ENCODE results near the gene CHCHD1. TPM values are rescaled to one million over a fixed set of nuclear protein-coding genes. Genes with fewer than 3 reads are reported as not detected.
A peak's percentile ranks its signal among the peaks of the same experiment; 100 is the strongest.

The CHCHD1 gene
- total and polyA plus RNA-seq, 4 experiments from 2014 or later, result 21.8 to 56.0 (median 28.5) TPM

GRCh38 chr10:73763343-73763742 lies 18.5 kb upstream of the CHCHD1 start:
- H3K36me3 Mint-ChIP-seq, result peaks cover 69 to 89% of the 10 kb centered on the region in 2 donors
- peaks cover 0 to 2% (median 0%) of the 10 kb centered on the region in 8 donors for H3K9me3 Mint-ChIP-seq
- no peak overlapping the region for H3K4me3 ChIP-seq (ENCODE audit: low read length in 2 of 2)
- H3K27me3 ChIP-seq (ENCODE audit: insufficient read depth, low read length), result no peaks in the 10 kb centered on the region
- peaks cover 51% of the 10 kb centered on the region for H3K4me1 ChIP-seq (ENCODE audit: insufficient read depth, low read length)
- H3K27me3 Mint-ChIP-seq, result no peaks in the 10 kb centered on the region
- intact Hi-C loops (cut with micrococcal nuclease), result no loop called here
- H3K27ac Mint-ChIP-seq, result peak overlapping the region in 6 of 7 donors; percentile 73 to 92 (median 86)
- no peaks in the 10 kb centered on the region for H3K9me3 ChIP-seq (ENCODE audit: control insufficient read depth in 1 of 2, low read length in 2 of 2)
- CTCF ChIA-PET (ENCODE audit: partially characterized antibody), result interaction anchor here (1.2 to 11.0 kb wide), 4 partner anchors 8 to 19 kb away, joined by 3 to 101 read pairs (median 8); partner anchors contain the start of gene CHCHD1
- H3K4me3 Mint-ChIP-seq, result no peak overlapping the region
- H3K36me3 ChIP-seq (ENCODE audit: insufficient read depth, low read length), result peaks cover 70% of the 10 kb centered on the region
- peak in 2 of 5 donors; percentile 38 to 81 for DNase-seq
- peak overlapping the region; percentile 45 for H3K27ac ChIP-seq (ENCODE audit: low read depth, low read length)
- POLR2A ChIA-PET (ENCODE audit: partially characterized antibody), result interaction anchor here (1.0 to 6.4 kb wide), 3 partner anchors 9 to 22 kb away, joined by 3 to 73 read pairs (median 3); a partner anchor contains a TSS
- peaks cover 22 to 47% (median 34%) of the 10 kb centered on the region in 4 donors for H3K4me1 Mint-ChIP-seq

DNA sequence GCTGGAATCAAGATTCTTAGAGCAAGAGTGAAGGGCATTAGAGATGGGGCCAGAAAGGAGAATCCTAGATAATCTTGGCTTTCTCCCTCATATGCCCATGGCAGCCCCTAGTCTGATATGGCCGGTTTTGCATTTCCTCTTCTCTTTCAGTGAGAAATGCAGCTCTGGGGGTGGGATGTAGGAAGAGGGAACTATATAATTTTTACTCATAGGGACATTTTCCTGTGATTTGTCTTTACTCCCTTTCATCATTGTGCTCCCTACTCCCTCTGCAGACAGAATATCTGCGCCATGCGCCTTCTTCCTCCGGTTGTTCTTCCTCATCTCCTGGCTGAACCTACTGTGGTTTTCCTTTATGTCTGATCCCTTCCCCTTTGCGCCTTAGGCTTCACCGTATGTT lies 16.8 kb upstream of the CHCHD1 start:
- Mint-ChIP-seq H3K9me3 (peaks cover 0 to 2% (median 0%) of the 10 kb centered on the region in 8 donors), H3K27me3 (no peaks in the 10 kb centered on the region), H3K4me3 (peak overlapping the region in 1 of 8 donors; percentile 33), H3K4me1 (peaks cover 19 to 47% (median 33%) of the 10 kb centered on the region in 4 donors), H3K27ac (peak overlapping the region in 5 of 7 donors; percentile 31 to 87 (median 54)), H3K36me3 (peaks cover 75 to 91% of the 10 kb centered on the region in 2 donors)
- H3K27ac ChIP-seq (ENCODE audit: low read depth, low read length), result no peak overlapping the region
- no peaks in the 10 kb centered on the region for H3K9me3 ChIP-seq (ENCODE audit: control insufficient read depth in 1 of 2, low read length in 2 of 2)
- intact Hi-C loops (cut with micrococcal nuclease), result no loop called here
- H3K4me1 ChIP-seq (ENCODE audit: insufficient read depth, low read length), result peaks cover 47% of the 10 kb centered on the region
- DNase-seq, result no peak
- H3K4me3 ChIP-seq (ENCODE audit: low read length in 2 of 2), result no peak overlapping the region
- POLR2A ChIA-PET (ENCODE audit: partially characterized antibody), result no interaction called here
- H3K27me3 ChIP-seq (ENCODE audit: insufficient read depth, low read length), result no peaks in the 10 kb centered on the region
- CTCF ChIA-PET (ENCODE audit: partially characterized antibody), result interaction anchor here (0.6 to 11.0 kb wide), 3 partner anchors 9 to 24 kb away, joined by 3 to 101 read pairs (median 5); partner anchors contain the start of gene CHCHD1
- peaks cover 76% of the 10 kb centered on the region for H3K36me3 ChIP-seq (ENCODE audit: insufficient read depth, low read length)

DNA sequence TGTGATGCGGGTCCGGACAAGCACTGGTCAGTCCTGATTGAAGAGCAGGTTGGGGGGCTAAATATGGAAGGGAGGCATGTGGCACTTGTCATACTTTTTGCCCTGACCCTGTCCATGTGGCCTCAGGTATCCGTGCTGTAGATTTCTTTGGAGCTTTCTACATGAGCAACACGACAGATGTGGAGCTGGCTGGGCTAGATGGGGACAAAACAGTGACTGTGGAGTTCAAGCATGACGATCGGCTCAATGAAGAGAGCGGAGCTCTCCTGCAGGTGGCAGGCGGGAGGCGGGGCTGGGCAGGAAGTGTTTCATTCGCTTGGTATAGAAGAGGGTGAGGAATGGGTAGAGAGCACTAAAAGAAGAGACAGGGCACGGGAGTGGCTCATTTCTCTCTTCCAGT lies 13.0 kb upstream of the CHCHD1 start:
- H3K9me3 ChIP-seq (ENCODE audit: control insufficient read depth in 1 of 2, low read length in 2 of 2), result no peaks in the 10 kb centered on the region
- H3K36me3 ChIP-seq (ENCODE audit: insufficient read depth, low read length), result peaks cover 48% of the 10 kb centered on the region
- no peaks in the 10 kb centered on the region for H3K27me3 Mint-ChIP-seq
- no peak overlapping the region for H3K4me3 ChIP-seq (ENCODE audit: low read length in 2 of 2)
- intact Hi-C loops (cut with micrococcal nuclease), result no loop called here
- peaks cover 17 to 53% (median 29%) of the 10 kb centered on the region in 4 donors for H3K4me1 Mint-ChIP-seq
- H3K27me3 ChIP-seq (ENCODE audit: insufficient read depth, low read length), result no peaks in the 10 kb centered on the region
- H3K9me3 Mint-ChIP-seq, result peaks cover 0 to 2% (median 0%) of the 10 kb centered on the region in 8 donors
- POLR2A ChIA-PET (ENCODE audit: partially characterized antibody), result interaction anchor here (1.1 to 10.1 kb wide), 11 partner anchors 10 to 110 kb away, joined by 3 to 286 read pairs (median 6); partner anchors contain the start of genes CHCHD1, SEC24C and ZSWIM8
- CTCF ChIA-PET (ENCODE audit: partially characterized antibody), result interaction anchor here (1.0 to 11.0 kb wide), 10 partner anchors 11 to 110 kb away, joined by 3 to 101 read pairs (median 8); partner anchors contain the start of genes CHCHD1, SEC24C and ZSWIM8
- peak; percentile 67 to 79 (median 68) for DNase-seq
- peak overlapping the region in 6 of 8 donors; percentile 4 to 73 (median 40) for H3K4me3 Mint-ChIP-seq
- peak overlapping the region; percentile 42 to 87 (median 78) for H3K27ac Mint-ChIP-seq
- peaks cover 36% of the 10 kb centered on the region for H3K4me1 ChIP-seq (ENCODE audit: insufficient read depth, low read length)
- H3K36me3 Mint-ChIP-seq, result peaks cover 46 to 84% of the 10 kb centered on the region in 2 donors
- H3K27ac ChIP-seq (ENCODE audit: low read depth, low read length), result peak overlapping the region; percentile 50

- H3K4me3 ChIP-seq (ENCODE audit: low read length in 2 of 2), result no peak overlapping the region
- H3K27me3 Mint-ChIP-seq, result no peaks in the 10 kb centered on the region
- intact Hi-C loops (cut with micrococcal nuclease), result no loop called here
- no peak for DNase-seq
- ChIA-PET CTCF (ENCODE audit: partially characterized antibody) (interaction anchor here (1.0 to 11.0 kb wide), 8 partner anchors 11 to 110 kb away, joined by 3 to 101 read pairs (median 9); partner anchors contain the start of genes CHCHD1, SEC24C and ZSWIM8), POLR2A (ENCODE audit: partially characterized antibody) (interaction anchor here (1.1 to 10.1 kb wide), 12 partner anchors 9 to 110 kb away, joined by 3 to 286 read pairs (median 7); partner anchors contain the start of genes CHCHD1, SEC24C and ZSWIM8)
- peaks cover 46 to 82% of the 10 kb centered on the region in 2 donors for H3K36me3 Mint-ChIP-seq
- peaks cover 46% of the 10 kb centered on the region for H3K36me3 ChIP-seq (ENCODE audit: insufficient read depth, low read length)
- peaks cover 40% of the 10 kb centered on the region for H3K4me1 ChIP-seq (ENCODE audit: insufficient read depth, low read length)
- no peaks in the 10 kb centered on the region for H3K9me3 ChIP-seq (ENCODE audit: control insufficient read depth in 1 of 2, low read length in 2 of 2)
- peak overlapping the region; percentile 42 to 98 (median 83) for H3K27ac Mint-ChIP-seq
- peaks cover 21 to 58% (median 33%) of the 10 kb centered on the region in 4 donors for H3K4me1 Mint-ChIP-seq
- H3K4me3 Mint-ChIP-seq, result peak overlapping the region in 4 of 8 donors; percentile 4 to 73 (median 42)
- peaks cover 0 to 2% (median 0%) of the 10 kb centered on the region in 8 donors for H3K9me3 Mint-ChIP-seq
- H3K27me3 ChIP-seq (ENCODE audit: insufficient read depth, low read length), result no peaks in the 10 kb centered on the region
- peak overlapping the region; percentile 50 for H3K27ac ChIP-seq (ENCODE audit: low read depth, low read length)
Measured at GRCh38 chr10:73769396-73769795, 12.5 kb upstream of the CHCHD1 start.

- Histone ChIP-seq H3K27me3 (ENCODE audit: insufficient read depth, low read length) (no peaks in the 10 kb centered on the region), H3K4me1 (ENCODE audit: insufficient read depth, low read length) (peaks cover 58% of the 10 kb centered on the region), H3K27ac (ENCODE audit: low read depth, low read length) (peak overlapping the region; percentile 86), H3K9me3 (ENCODE audit: control insufficient read depth in 1 of 2, low read length in 2 of 2) (no peaks in the 10 kb centered on the region), H3K4me3 (ENCODE audit: low read length in 2 of 2) (peak overlapping the region; percentile 92 to 95), H3K36me3 (ENCODE audit: insufficient read depth, low read length) (peaks cover 32% of the 10 kb centered on the region)
- peak; percentile 78 to 84 (median 78) for DNase-seq
- H3K4me1 Mint-ChIP-seq, result peaks cover 33 to 77% (median 48%) of the 10 kb centered on the region in 4 donors
- peak overlapping the region; percentile 68 to 99 (median 96) for H3K4me3 Mint-ChIP-seq
- peaks cover 0 to 2% (median 0%) of the 10 kb centered on the region in 8 donors for H3K9me3 Mint-ChIP-seq
- H3K36me3 Mint-ChIP-seq, result peaks cover 33 to 70% of the 10 kb centered on the region in 2 donors
- ChIA-PET POLR2A (ENCODE audit: partially characterized antibody) (interaction anchor here (0.9 to 10.1 kb wide), 25 partner anchors 11 to 1438 kb away, joined by 3 to 286 read pairs (median 9); partner anchors contain the start of genes ADK, AP3M1, CAMK2G and CHCHD1), CTCF (ENCODE audit: partially characterized antibody) (interaction anchor here (0.9 to 11.0 kb wide), 8 partner anchors 9 to 186 kb away, joined by 3 to 101 read pairs (median 6); partner anchors contain the start of gene CHCHD1)
- peak overlapping the region; percentile 84 to 98 (median 96) for H3K27ac Mint-ChIP-seq
- no peaks in the 10 kb centered on the region for H3K27me3 Mint-ChIP-seq
- intact Hi-C loops (cut with micrococcal nuclease), result loop anchor here (1.0 to 10.0 kb wide), 7 partner anchors 12 to 277 kb away; partner anchors contain the start of genes NDST2, PPP3CB, SEC24C and ZSWIM8
Measured at GRCh38 chr10:73771722-73772280, 10.0 kb upstream of the CHCHD1 start.

DNA sequence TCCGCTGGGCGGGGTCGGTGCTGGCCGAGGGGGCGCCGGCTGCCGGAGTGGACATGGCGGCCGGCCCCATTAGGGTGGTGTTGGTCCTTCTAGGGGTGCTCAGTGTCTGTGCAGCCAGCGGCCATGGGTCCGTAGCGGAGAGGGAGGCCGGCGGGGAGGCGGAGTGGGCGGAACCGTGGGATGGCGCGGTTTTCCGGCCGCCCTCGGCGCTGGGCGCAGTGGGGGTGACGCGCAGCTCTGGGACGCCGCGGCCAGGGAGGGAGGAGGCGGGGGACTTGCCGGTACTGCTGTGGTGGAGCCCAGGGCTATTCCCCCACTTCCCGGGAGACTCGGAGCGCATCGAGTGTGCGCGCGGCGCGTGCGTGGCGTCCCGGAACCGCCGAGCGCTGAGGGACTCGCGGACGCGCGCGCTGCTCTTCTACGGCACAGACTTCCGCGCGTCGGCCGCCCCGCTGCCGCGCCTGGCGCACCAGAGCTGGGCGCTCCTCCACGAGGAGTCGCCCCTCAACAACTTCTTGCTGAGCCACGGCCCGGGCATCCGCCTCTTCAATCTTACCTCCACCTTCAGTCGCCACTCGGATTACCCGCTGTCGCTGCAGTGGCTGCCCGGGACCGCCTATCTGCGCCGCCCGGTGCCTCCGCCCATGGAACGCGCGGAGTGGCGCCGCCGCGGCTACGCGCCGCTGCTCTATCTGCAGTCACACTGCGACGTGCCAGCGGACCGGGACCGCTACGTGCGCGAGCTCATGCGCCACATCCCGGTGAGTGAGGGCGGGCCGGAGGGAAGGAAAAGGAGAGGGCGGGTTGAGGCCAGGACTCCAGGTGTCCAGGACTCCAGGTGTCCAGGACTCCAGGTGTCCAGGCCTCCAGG lies 9.3 kb upstream of the CHCHD1 start:
- intact Hi-C loops (cut with micrococcal nuclease), result loop anchor here (1.0 to 10.0 kb wide), 7 partner anchors 13 to 278 kb away; partner anchors contain the start of genes NDST2, PPP3CB, SEC24C and ZSWIM8
- no peaks in the 10 kb centered on the region for H3K27me3 ChIP-seq (ENCODE audit: insufficient read depth, low read length)
- peaks cover 32 to 72% of the 10 kb centered on the region in 2 donors for H3K36me3 Mint-ChIP-seq
- H3K9me3 ChIP-seq (ENCODE audit: control insufficient read depth in 1 of 2, low read length in 2 of 2), result no peaks in the 10 kb centered on the region
- peak overlapping the region; percentile 86 for H3K27ac ChIP-seq (ENCODE audit: low read depth, low read length)
- ChIA-PET CTCF (ENCODE audit: partially characterized antibody) (interaction anchor here (0.9 to 11.0 kb wide), 11 partner anchors 8 to 186 kb away, joined by 3 to 101 read pairs (median 6); partner anchors contain the start of gene CHCHD1), POLR2A (ENCODE audit: partially characterized antibody) (interaction anchor here (0.7 to 10.1 kb wide), 31 partner anchors 12 to 1438 kb away, joined by 3 to 286 read pairs (median 6); partner anchors contain the start of genes ADK, AP3M1, CAMK2G and CHCHD1)
- H3K4me1 ChIP-seq (ENCODE audit: insufficient read depth, low read length), result peaks cover 62% of the 10 kb centered on the region
- peaks cover 35% of the 10 kb centered on the region for H3K36me3 ChIP-seq (ENCODE audit: insufficient read depth, low read length)
- peak overlapping the region; percentile 92 to 95 for H3K4me3 ChIP-seq (ENCODE audit: low read length in 2 of 2)
- no peaks in the 10 kb centered on the region for H3K9me3 Mint-ChIP-seq
- H3K4me1 Mint-ChIP-seq, result peaks cover 36 to 83% (median 50%) of the 10 kb centered on the region in 4 donors
- H3K27me3 Mint-ChIP-seq, result no peaks in the 10 kb centered on the region
- DNase-seq, result peak; percentile 82 to 88 (median 86)
- H3K4me3 Mint-ChIP-seq, result peak overlapping the region; percentile 93 to 99 (median 96)
- H3K27ac Mint-ChIP-seq, result peak overlapping the region; percentile 84 to 98 (median 96)
